SU-DHL-6 (cell line): Measurements from ENCODE around the gene TMEM229B.

Experiments used
- H2AFZ ChIP-seq: fragments of 200-600 bp; sonication (generic); 2 replicates; pipeline ENCODE4 v1.6.1; 2014; ENCODE audit warnings: low read depth, mild to moderate bottlenecking, moderate library complexity, mixed read lengths, antibody characterized with exemption, low read length; ENCODE audit not compliant: severe bottlenecking
- H3F3A ChIP-seq: fragments of 200-600 bp; shearing (Covaris generic); 2 replicates; pipeline ENCODE4 v1.6.0; 2016; ENCODE audit warnings: antibody characterized with exemption, mild to moderate bottlenecking; ENCODE audit not compliant: insufficient read depth
- H3K27ac ChIP-seq: fragments of 200-600 bp; sonication (generic); 2 replicates; pipeline ENCODE4 v1.5.1; 2016; ENCODE audit warnings: low read depth, mild to moderate bottlenecking, low read length, moderate library complexity, mixed read lengths
- H3K27me3 ChIP-seq: fragments of 200-600 bp; sonication (generic), shearing (Covaris generic); 2 replicates; pipeline ENCODE4 v1.6.0; 2014; ENCODE audit warnings: mild to moderate bottlenecking, low read length
- H3K36me3 ChIP-seq: fragments of 200-600 bp; sonication (generic); 2 replicates; pipeline ENCODE4 v1.6.1; 2014; ENCODE audit warnings: mild to moderate bottlenecking, low read length, mixed read lengths
- H3K4me2 ChIP-seq: fragments of 300-600, 200-600 bp; shearing (Covaris generic), sonication (generic); 2 replicates; pipeline ENCODE4 v1.6.0; 2014; ENCODE audit warnings: low read length, low read depth, mild to moderate bottlenecking; ENCODE audit not compliant: poor library complexity, severe bottlenecking
- H3K4me3 ChIP-seq: fragments of 200-600 bp; sonication (generic); 2 replicates; pipeline ENCODE4 v1.5.1; 2014; ENCODE audit warnings: antibody characterized with exemption, low read length, mild to moderate bottlenecking, mixed read lengths; ENCODE audit not compliant: insufficient read depth, poor library complexity, severe bottlenecking
- H3K79me2 ChIP-seq: fragments of 200-600 bp; sonication (generic); 2 replicates; pipeline ENCODE4 v1.6.1; 2014; ENCODE audit warnings: mild to moderate bottlenecking, low read length, moderate library complexity; ENCODE audit not compliant: insufficient read depth
- H3K9ac ChIP-seq: fragments of 200-600 bp; sonication (generic); 2 replicates; pipeline ENCODE4 v1.7.0; 2014; ENCODE audit warnings: mild to moderate bottlenecking, low read length
- H3K9me2 ChIP-seq: fragments of 200-600 bp; sonication (generic); replicated peaks from 2 replicates; pipeline ENCODE4 v1.6.1; 2014; ENCODE audit warnings: low read length; ENCODE audit not compliant: insufficient read depth
- H3K9me3 ChIP-seq: fragments of 200-600 bp; sonication (generic); 2 replicates; pipeline ENCODE4 v1.6.1; 2014; ENCODE audit warnings: low read length, mixed read lengths; ENCODE audit not compliant: insufficient read depth
- H4K20me1 ChIP-seq: fragments of 200-600 bp; sonication (generic); 2 replicates; pipeline ENCODE4 v1.6.1; 2014; ENCODE audit warnings: low read depth, mild to moderate bottlenecking, antibody characterized with exemption, low read length, moderate library complexity, mixed read lengths
- CTCF ChIP-seq: fragments of 200-600 bp; sonication (generic); IDR thresholded peaks from one replicate; pipeline ENCODE4 v1.5.1; 2017; ENCODE audit warnings: antibody characterized with exemption, mild to moderate bottlenecking, low read length, moderate library complexity; ENCODE audit not compliant: insufficient read depth, poor library complexity, severe bottlenecking
- EZH2phosphoT487 ChIP-seq: fragments of 200-600 bp; sonication (generic), shearing (Covaris generic); conservative IDR thresholded peaks from 2 replicates; pipeline ENCODE4 v1.6.1; 2018; ENCODE audit warnings: mild to moderate bottlenecking, antibody characterized with exemption, low read length, moderate library complexity, mixed read lengths

Gene TMEM229B

GRCh38 chr14:67441256-67441655 is 47.3 kb downstream of the TMEM229B start:
- Histone ChIP-seq H3K9me3 (no peaks in the 10 kb centered on the region), H3K79me2 (no peaks in the 10 kb centered on the region), H2AFZ (no peak overlapping the region), H3K36me3 (no peaks in the 10 kb centered on the region), H4K20me1 (no peaks in the 10 kb centered on the region), H3K4me2 (no peak overlapping the region), H3K27me3 (no peaks in the 10 kb centered on the region), H3K4me3 (no peak overlapping the region), H3K27ac (no peak overlapping the region), H3K9ac (no peak overlapping the region), H3F3A (no peaks in the 10 kb centered on the region), H3K9me2 (no peaks in the 10 kb centered on the region)
- TF ChIP-seq EZH2phosphoT487, result no peak
- TF ChIP-seq CTCF, result no peak

- H3K9me2 ChIP-seq, result no peaks in the 10 kb centered on the region
- no peaks in the 10 kb centered on the region for H3K79me2 ChIP-seq
- no peak overlapping the region for H3K27ac ChIP-seq
- H3K4me2 ChIP-seq, result no peak overlapping the region
- H3K9me3 ChIP-seq, result no peaks in the 10 kb centered on the region
- no peak overlapping the region for H3K9ac ChIP-seq
- H3K36me3 ChIP-seq, result no peaks in the 10 kb centered on the region
- H3K4me3 ChIP-seq, result no peak overlapping the region
- no peaks in the 10 kb centered on the region for H4K20me1 ChIP-seq
- no peaks in the 10 kb centered on the region for H3F3A ChIP-seq
- no peak overlapping the region for H2AFZ ChIP-seq
- TF ChIP-seq EZH2phosphoT487, result no peak
- TF ChIP-seq CTCF, result no peak
- no peaks in the 10 kb centered on the region for H3K27me3 ChIP-seq
These were observed 48.0 kb downstream of the TMEM229B start for GRCh38 chr14:67440513-67440912.

GRCh38 chr14:67438969-67439368 is 49.6 kb downstream of the TMEM229B start:
- no peaks in the 10 kb centered on the region for H3K36me3 ChIP-seq
- H3K27me3 ChIP-seq, result no peaks in the 10 kb centered on the region
- no peak for TF ChIP-seq CTCF
- no peak for TF ChIP-seq EZH2phosphoT487
- H3K4me3 ChIP-seq, result no peak overlapping the region
- H3K79me2 ChIP-seq, result no peaks in the 10 kb centered on the region
- no peaks in the 10 kb centered on the region for H3K9me3 ChIP-seq
- H3K9ac ChIP-seq, result no peak overlapping the region
- H3F3A ChIP-seq, result no peaks in the 10 kb centered on the region
- no peak overlapping the region for H2AFZ ChIP-seq
- no peak overlapping the region for H3K27ac ChIP-seq
- no peak overlapping the region for H3K4me2 ChIP-seq
- H3K9me2 ChIP-seq, result no peaks in the 10 kb centered on the region
- H4K20me1 ChIP-seq, result no peaks in the 10 kb centered on the region
